Mesothelial cell of epicardium (in vitro differentiated cells): ENCODE results near the gene GASK1A. TPM values are rescaled to one million over a fixed set of nuclear protein-coding genes. Genes with fewer than 3 reads are reported as not detected.

Experiments used
- DNase-seq, 2 experiments: peaks; one replicate each; pipeline ENCODE4 v3.0.0; 2021; ENCODE audit warnings: low spot score in 2 of 2; ENCODE audit not compliant: unreplicated experiment in 2 of 2
- H3K27ac Mint-ChIP-seq: 2 replicates; pipeline ENCODE4 v1.8.0; 2021; ENCODE audit warnings: mixed read lengths
- H3K27me3 Mint-ChIP-seq: 2 replicates; pipeline ENCODE4 v1.8.0; 2021; ENCODE audit warnings: low read depth, mixed read lengths
- H3K36me3 Mint-ChIP-seq: 2 replicates; pipeline ENCODE4 v1.8.0; 2021; ENCODE audit warnings: mixed read lengths
- H3K4me1 Mint-ChIP-seq: 2 replicates; pipeline ENCODE4 v1.8.0; 2021; ENCODE audit warnings: mixed read lengths
- H3K4me3 Mint-ChIP-seq: 2 replicates; pipeline ENCODE4 v1.8.0; 2021; ENCODE audit warnings: mild to moderate bottlenecking, moderate library complexity, mixed read lengths
- H3K9me3 Mint-ChIP-seq: 2 replicates; pipeline ENCODE4 v1.8.0; 2021; ENCODE audit warnings: mixed read lengths
- CTCF ChIP-seq: fragments of 200-600 bp; sonication (generic); IDR thresholded peaks from one replicate; pipeline ENCODE4 v1.5.0; 2021; ENCODE audit warnings: antibody characterized with exemption; ENCODE audit not compliant: unreplicated experiment
- total RNA-seq: library from RNA; stranded (reverse); gene quantifications from 3 replicates; pipeline ENCODE4 v1.2.1, GENCODE V29; 2021

GASK1A gene
- total RNA-seq, 1 donor from 2014 or later: 1.6 TPM

- no peaks in the 10 kb centered on the region for H3K9me3 Mint-ChIP-seq
- H3K27ac Mint-ChIP-seq: no peak overlapping the region
- DNase-seq: no peak
- H3K4me1 Mint-ChIP-seq: no peaks in the 10 kb centered on the region
- peaks cover 14% of the 10 kb centered on the region for H3K27me3 Mint-ChIP-seq
- no peak for TF ChIP-seq CTCF
- no peaks in the 10 kb centered on the region for H3K36me3 Mint-ChIP-seq
- no peak overlapping the region for H3K4me3 Mint-ChIP-seq
Measured at GRCh38 chr3:42994595-42994994, 15.5 kb downstream of the GASK1A start.

GRCh38 chr3:42996021-42996420, 16.9 kb downstream of the GASK1A start:
- no peak overlapping the region for H3K27ac Mint-ChIP-seq
- no peak for DNase-seq
- TF ChIP-seq CTCF: no peak
- H3K27me3 Mint-ChIP-seq: peaks cover 9% of the 10 kb centered on the region
- no peaks in the 10 kb centered on the region for H3K36me3 Mint-ChIP-seq
- H3K4me3 Mint-ChIP-seq: no peak overlapping the region
- peaks cover 9% of the 10 kb centered on the region for H3K4me1 Mint-ChIP-seq
- H3K9me3 Mint-ChIP-seq: no peaks in the 10 kb centered on the region

- TF ChIP-seq CTCF: no peak
- Mint-ChIP-seq H3K27ac (no peak overlapping the region), H3K4me3 (no peak overlapping the region), H3K4me1 (peaks cover 15% of the 10 kb centered on the region), H3K9me3 (no peaks in the 10 kb centered on the region), H3K36me3 (no peaks in the 10 kb centered on the region), H3K27me3 (peaks cover 6% of the 10 kb centered on the region)
- no peak for DNase-seq
Measured at GRCh38 chr3:42996633-42997075, 17.5 kb downstream of the GASK1A start.

- H3K9me3 Mint-ChIP-seq: no peaks in the 10 kb centered on the region
- H3K36me3 Mint-ChIP-seq: no peaks in the 10 kb centered on the region
- DNase-seq: no peak
- peaks cover 2% of the 10 kb centered on the region for H3K27me3 Mint-ChIP-seq
- no peak overlapping the region for H3K27ac Mint-ChIP-seq
- H3K4me1 Mint-ChIP-seq: peaks cover 23% of the 10 kb centered on the region
- no peak for TF ChIP-seq CTCF
- H3K4me3 Mint-ChIP-seq: no peak overlapping the region
Measured at GRCh38 chr3:42999212-42999611, 20.1 kb downstream of the GASK1A start.

- Mint-ChIP-seq H3K4me3 (no peak overlapping the region), H3K36me3 (no peaks in the 10 kb centered on the region), H3K27me3 (peaks cover 2% of the 10 kb centered on the region), H3K27ac (no peak overlapping the region), H3K9me3 (no peaks in the 10 kb centered on the region), H3K4me1 (peaks cover 23% of the 10 kb centered on the region)
- TF ChIP-seq CTCF: no peak
- no peak for DNase-seq
Measured at GRCh38 chr3:42999632-43000031, 20.5 kb downstream of the GASK1A start.

- Mint-ChIP-seq H3K27me3 (peaks cover 2% of the 10 kb centered on the region), H3K9me3 (no peaks in the 10 kb centered on the region), H3K36me3 (no peaks in the 10 kb centered on the region), H3K4me1 (peaks cover 23% of the 10 kb centered on the region), H3K4me3 (no peak overlapping the region), H3K27ac (no peak overlapping the region)
- no peak for DNase-seq
- TF ChIP-seq CTCF: no peak
Measured at GRCh38 chr3:43000387-43000786, 21.3 kb downstream of the GASK1A start.
